ENCODE data around the gene C11orf87. TPM values are rescaled to one million over a fixed set of nuclear protein-coding genes. Genes with fewer than 3 reads are reported as not detected.

The C11orf87 gene
- total RNA-seq, result 90.7 TPM

GRCh38 chr11:109421981-109422869 lies at the start of gene C11orf87:
TSS of gene C11orf87 (plus strand) at chr11:109422190. CDS start at chr11:109423634, 1,444 bp downstream.

